Psoas muscle (tissue), 8 donors: ENCODE results near the gene CADM1. TPM values are rescaled to one million over a fixed set of nuclear protein-coding genes. Genes with fewer than 3 reads are reported as not detected.

Experiments used
- ATAC-seq, 4 donors: fragments of 200-7000 bp; cut with Tn5 transposase; one replicate each; pipeline ENCODE4 v1.9.1; 2020; ENCODE audit warnings: moderate library complexity in 3 of 4, mild to moderate bottlenecking in 2 of 4
- DNase-seq, 2 donors: peaks; one replicate each; pipeline ENCODE4 v3.0.0-alpha.2; 2020
- H3K27ac ChIP-seq: fragments of 200-600 bp; one replicate; pipeline ENCODE4 v1.8.0; 2022
- H3K27me3 ChIP-seq, 3 donors: fragments of 200-600 bp in 1 of 3; one replicate each; pipeline versions ENCODE4 v1.6.1 to v1.8.0; 2013 to 2022; ENCODE audit warnings: low read length in 2 of 3, mild to moderate bottlenecking in 2 of 3, moderate library complexity in 1 of 3; ENCODE audit not compliant: insufficient read depth in 3 of 3
- H3K36me3 ChIP-seq, 2 donors: fragments of 200-600 bp in 1 of 2; one replicate each; pipeline versions ENCODE4 v1.6.1 to v1.8.0; 2013 to 2022; ENCODE audit warnings: low read depth in 1 of 2, mild to moderate bottlenecking in 1 of 2, moderate library complexity in 1 of 2; ENCODE audit not compliant: insufficient read depth in 1 of 2
- H3K4me1 ChIP-seq: fragments of 200-600 bp; one replicate; pipeline ENCODE4 v1.8.0; 2022
- H3K4me3 ChIP-seq: fragments of 200-600 bp; one replicate; pipeline ENCODE4 v1.8.0; 2022; ENCODE audit warnings: mild to moderate bottlenecking
- H3K9me3 ChIP-seq: fragments of 200-600 bp; one replicate; pipeline ENCODE4 v1.8.0; 2022
- WGBS, 3 donors: extraction: QIAGEN DNeasy Blood & Tissue Kit; methylation state at CpG; one replicate each; pipeline versions ENCODE4 v1.1.6 to v1.1.7; 2013; 5-methylcytosine and 5-hydroxymethylcytosine counted together
- intact Hi-C, 2 donors: fragments of 100-400 bp; cut with DNase I; formaldehyde crosslinking; loops; one replicate each; pipeline versions ENCODE4 v1.11.0 to v1.14.2; 2022
- polyA plus RNA-seq, 3 donors: library from polyadenylated mRNA; stranded (reverse); fragments of 200-250 nt; gene quantifications; one replicate each; pipeline ENCODE4 v1.2.3, GENCODE V29; 2013
- total RNA-seq, 4 donors: library from RNA; stranded (reverse); fragmentation: NEBNext Ultra II Directional in 2 of 4; extraction: Animal tissue kit (Norgen Biotek cat#: 25700) in 2 of 4; gene quantifications; one replicate each; pipeline versions ENCODE4 v1.2.1 to v1.2.4, GENCODE V29; 2021 to 2023
- TF ChIP-seq, protein P1 (sequence below): fragments of 200-600 bp; IDR thresholded peaks from one replicate; pipeline ENCODE4 v1.8.0; 2022; ENCODE audit warnings: antibody characterized with exemption
- donor health status: healthy with polysubstance abuse.
- donor health status: DM: no; HTN: no; CAD: no; lungs with moderate emphysema.
- donor health status: Bipolar disorder and iron deficiency.
- donor health status: healthy.
- donor health status: DM: yes; HTN: yes; CAD: no.
- donor health status: DM: no; HTN: no; CAD: no.
- donor health status: DM: no; HTN: no; CAD: no.
- donor health status: DM: yes; HTN: yes; CAD: no.

Gene CADM1
- total and polyA plus RNA-seq, 7 donors = 3.1 to 12.4 (median 9.5) TPM

GRCh38 chr11:115437902-115438575, 66.2 kb downstream of the CADM1 start:
- no peaks in the 10 kb centered on the region for H3K9me3 ChIP-seq
- ATAC-seq (no peak), DNase-seq (no peak)
- no peak overlapping the region for H3K27ac ChIP-seq
- H3K4me1 ChIP-seq = no peaks in the 10 kb centered on the region
- H3K27me3 ChIP-seq = no peaks in the 10 kb centered on the region
- TF ChIP-seq, protein P1, sequence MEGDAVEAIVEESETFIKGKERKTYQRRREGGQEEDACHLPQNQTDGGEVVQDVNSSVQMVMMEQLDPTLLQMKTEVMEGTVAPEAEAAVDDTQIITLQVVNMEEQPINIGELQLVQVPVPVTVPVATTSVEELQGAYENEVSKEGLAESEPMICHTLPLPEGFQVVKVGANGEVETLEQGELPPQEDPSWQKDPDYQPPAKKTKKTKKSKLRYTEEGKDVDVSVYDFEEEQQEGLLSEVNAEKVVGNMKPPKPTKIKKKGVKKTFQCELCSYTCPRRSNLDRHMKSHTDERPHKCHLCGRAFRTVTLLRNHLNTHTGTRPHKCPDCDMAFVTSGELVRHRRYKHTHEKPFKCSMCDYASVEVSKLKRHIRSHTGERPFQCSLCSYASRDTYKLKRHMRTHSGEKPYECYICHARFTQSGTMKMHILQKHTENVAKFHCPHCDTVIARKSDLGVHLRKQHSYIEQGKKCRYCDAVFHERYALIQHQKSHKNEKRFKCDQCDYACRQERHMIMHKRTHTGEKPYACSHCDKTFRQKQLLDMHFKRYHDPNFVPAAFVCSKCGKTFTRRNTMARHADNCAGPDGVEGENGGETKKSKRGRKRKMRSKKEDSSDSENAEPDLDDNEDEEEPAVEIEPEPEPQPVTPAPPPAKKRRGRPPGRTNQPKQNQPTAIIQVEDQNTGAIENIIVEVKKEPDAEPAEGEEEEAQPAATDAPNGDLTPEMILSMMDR = no peak
- WGBS, 3 donors = 69 to 80% (median 76%) methylated on average over 7 of the region's 7 CpGs
- intact Hi-C loops = no loop called here
- no peaks in the 10 kb centered on the region for H3K36me3 ChIP-seq
- H3K4me3 ChIP-seq = no peak overlapping the region

GRCh38 chr11:115430345-115430744, 73.9 kb downstream of the CADM1 start:
- 95 to 100% (median 99%) methylated on average over 1 of the region's 1 CpG for whole genome bisulfite sequencing, 3 donors
- TF ChIP-seq, protein P1 = no peak

DNA sequence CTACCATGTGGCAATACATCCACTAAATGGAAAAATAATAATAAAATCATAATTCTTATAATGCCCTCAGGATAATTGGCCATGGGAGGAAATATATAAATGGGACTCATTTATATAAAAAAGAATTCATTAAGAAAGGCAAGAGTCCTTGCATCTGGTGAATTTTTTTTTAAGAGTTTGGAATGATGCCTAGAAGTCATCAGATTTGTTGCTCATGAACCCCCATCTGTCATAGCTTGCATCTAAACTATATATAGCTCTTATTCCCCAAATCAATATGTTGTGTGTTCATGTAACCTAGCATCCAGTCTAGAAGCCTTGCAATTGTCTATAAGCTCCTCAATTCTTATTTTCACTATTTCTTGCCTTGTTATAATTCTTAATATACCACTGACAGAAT, 75.9 kb downstream of the CADM1 start:
- H3K27me3 ChIP-seq = no peaks in the 10 kb centered on the region
- no peak overlapping the region for H3K4me3 ChIP-seq
- H3K4me1 ChIP-seq = no peaks in the 10 kb centered on the region
- no peaks in the 10 kb centered on the region for H3K36me3 ChIP-seq
- DNase-seq (no peak), ATAC-seq (no peak)
- H3K9me3 ChIP-seq = no peaks in the 10 kb centered on the region
- TF ChIP-seq, protein P1 = no peak
- intact Hi-C loops = no loop called here
- H3K27ac ChIP-seq = no peak overlapping the region

More at GRCh38 chr11:115430345-115430744, 73.9 kb downstream of the CADM1 start:
- Histone ChIP-seq H3K9me3 (no peaks in the 10 kb centered on the region), H3K27ac (no peak overlapping the region), H3K4me3 (no peak overlapping the region), H3K27me3 (no peaks in the 10 kb centered on the region), H3K36me3 (no peaks in the 10 kb centered on the region), H3K4me1 (no peaks in the 10 kb centered on the region)
- DNase-seq (no peak), ATAC-seq (no peak)
- intact Hi-C loops = no loop called here

DNA sequence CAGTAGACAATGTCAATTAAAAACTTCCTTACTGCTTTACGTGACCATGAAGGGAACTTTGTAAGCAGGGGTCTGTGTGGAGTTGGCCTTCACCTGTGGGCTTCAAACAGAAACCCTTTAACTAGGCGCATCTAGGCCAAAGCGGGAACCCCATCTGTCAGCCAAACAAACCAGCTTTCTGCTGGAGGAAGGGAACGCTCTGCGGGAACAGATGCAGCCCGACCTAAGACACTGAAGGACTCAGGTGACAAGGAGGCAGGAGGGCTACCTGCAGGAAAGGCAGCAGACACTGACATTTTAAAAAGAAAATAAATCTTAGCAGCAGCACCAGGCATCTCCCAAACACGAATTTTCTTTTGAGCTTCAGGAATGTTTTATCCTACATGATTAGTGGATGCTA, 78.4 kb downstream of the CADM1 start:
- DNase-seq (no peak), ATAC-seq (no peak)
- H3K9me3 ChIP-seq = no peaks in the 10 kb centered on the region
- WGBS, 3 donors = 87 to 89% (median 88%) methylated on average over 7 of the region's 7 CpGs
- no peaks in the 10 kb centered on the region for H3K36me3 ChIP-seq
- TF ChIP-seq, protein P1 = no peak
- no peak overlapping the region for H3K4me3 ChIP-seq
- H3K4me1 ChIP-seq = no peaks in the 10 kb centered on the region
- intact Hi-C loops = no loop called here
- H3K27ac ChIP-seq = no peak overlapping the region
- H3K27me3 ChIP-seq = no peaks in the 10 kb centered on the region

- intact Hi-C loops = no loop called here
Measured at GRCh38 chr11:115425250-115425649, 79.0 kb downstream of the CADM1 start.

More at GRCh38 chr11:115425250-115425649, 79.0 kb downstream of the CADM1 start:
- H3K9me3 ChIP-seq = no peaks in the 10 kb centered on the region
- H3K36me3 ChIP-seq = no peaks in the 10 kb centered on the region
- no peak overlapping the region for H3K27ac ChIP-seq
- ATAC-seq (no peak), DNase-seq (no peak)
- no peaks in the 10 kb centered on the region for H3K4me1 ChIP-seq
- H3K27me3 ChIP-seq = no peaks in the 10 kb centered on the region
- no peak overlapping the region for H3K4me3 ChIP-seq
- TF ChIP-seq, protein P1 = no peak
- WGBS, 3 donors = 92 to 97% (median 96%) methylated on average over 5 of the region's 5 CpGs
